K562 treated with DMSO at 1 percent for 4 hours (cell line): ENCODE data around the gene THYN1. TPM values are rescaled to one million over a fixed set of nuclear protein-coding genes. Genes with fewer than 3 reads are reported as not detected.

ENCODE experiments used
- total RNA-seq: library from RNA; unstranded; fragments of 300-600 nt; gene quantifications from 2 replicates; pipeline ENCODE4 v1.2.3, GENCODE V29; 2022; ENCODE audit not compliant: insufficient read depth

The THYN1 gene
- total RNA-seq: 50.2 and 59.1 TPM in 2 replicates

DNA sequence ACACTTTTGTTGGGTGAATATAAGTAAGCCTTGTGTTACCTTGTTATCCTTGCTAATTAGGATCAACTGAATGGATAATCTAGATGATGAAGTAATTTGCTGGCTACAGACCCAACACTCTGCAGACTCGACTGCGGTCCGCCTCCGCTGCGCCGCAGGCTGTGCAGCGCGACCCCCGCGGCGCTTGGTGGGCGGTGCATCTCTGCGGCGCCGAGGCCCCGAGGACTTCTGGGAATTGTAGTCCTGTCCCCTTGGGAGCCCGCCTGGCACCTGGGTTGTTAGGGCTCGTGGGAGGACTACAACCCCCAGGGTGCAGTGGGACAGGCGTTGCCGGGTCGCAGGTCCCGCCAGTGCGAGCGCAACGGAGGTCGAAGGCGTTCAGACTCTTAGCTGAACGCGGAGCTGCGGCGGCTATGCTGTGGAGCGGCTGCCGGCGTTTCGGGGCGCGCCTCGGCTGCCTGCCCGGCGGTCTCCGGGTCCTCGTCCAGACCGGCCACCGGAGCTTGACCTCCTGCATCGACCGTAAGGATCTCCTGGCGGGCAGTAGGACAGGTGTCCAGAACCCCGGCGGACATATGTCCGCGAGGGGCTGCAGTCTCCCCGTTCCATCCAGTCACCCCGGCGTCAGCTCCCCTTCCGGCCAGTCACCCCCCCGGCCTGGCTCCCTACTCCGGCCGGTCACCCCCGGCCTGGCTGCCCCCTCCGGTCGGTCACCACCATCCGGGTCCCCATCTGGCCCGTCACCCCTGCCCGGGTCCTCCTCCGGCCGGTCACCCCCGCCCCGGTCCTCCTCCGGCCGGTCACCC lies at the start of gene THYN1, which contains the start of gene ACAD8:
THYN1 (minus strand) TSS at position 165 of the 806 bp plus-strand sequence. CDS start 470 bp downstream, outside the sequence.
ACAD8 (plus strand) TSS at position 381 of the 806 bp plus-strand sequence; CDS start at position 414, 33 bp downstream.

DNA sequence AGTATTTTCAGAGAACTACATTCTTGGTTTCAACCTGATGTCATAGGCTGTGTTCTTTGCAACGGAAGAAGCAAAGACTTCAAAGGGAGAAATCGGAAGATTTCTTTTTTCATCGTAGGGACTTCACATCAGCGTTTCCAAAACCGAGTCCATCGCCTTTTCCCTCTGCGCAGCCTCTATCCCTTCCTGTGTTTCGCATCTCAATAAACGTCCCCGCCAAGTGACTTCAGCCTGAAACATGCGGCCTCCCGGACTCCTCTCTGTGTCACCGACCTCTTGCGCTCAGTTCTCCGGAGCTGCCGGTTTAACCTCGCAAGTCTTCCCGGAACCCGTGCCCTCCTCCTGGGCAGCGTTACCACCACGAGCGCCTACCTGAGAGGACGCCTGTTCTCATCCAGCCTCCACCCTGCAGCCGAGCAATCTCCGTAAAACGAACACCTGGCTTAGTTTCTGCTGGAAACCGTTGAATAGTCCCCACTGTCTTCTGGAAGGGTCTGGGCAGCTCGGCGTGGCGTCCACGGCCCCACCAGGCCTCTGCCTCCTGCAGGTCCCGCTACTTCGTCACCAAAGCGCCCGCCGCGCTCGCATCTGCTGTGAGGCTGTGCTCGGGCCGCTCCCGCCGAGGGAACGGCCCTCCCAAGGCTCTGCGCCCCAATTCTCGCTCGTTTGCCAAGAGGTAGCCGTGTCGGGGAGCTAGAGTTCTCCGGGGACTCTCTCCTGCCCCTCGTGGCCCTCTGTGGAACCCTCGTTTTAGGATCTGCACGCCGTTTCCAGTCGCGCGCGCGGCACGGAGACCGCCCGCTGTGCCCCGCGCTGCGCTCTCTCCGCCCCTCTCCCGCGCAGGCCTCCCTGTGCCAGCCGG lies 22.6 kb upstream of the THYN1 start, which contains the start of gene GLB1L3:
GLB1L3 (plus strand) TSS at position 846 of the 862 bp plus-strand sequence. CDS start 362 bp downstream, outside the sequence.

DNA sequence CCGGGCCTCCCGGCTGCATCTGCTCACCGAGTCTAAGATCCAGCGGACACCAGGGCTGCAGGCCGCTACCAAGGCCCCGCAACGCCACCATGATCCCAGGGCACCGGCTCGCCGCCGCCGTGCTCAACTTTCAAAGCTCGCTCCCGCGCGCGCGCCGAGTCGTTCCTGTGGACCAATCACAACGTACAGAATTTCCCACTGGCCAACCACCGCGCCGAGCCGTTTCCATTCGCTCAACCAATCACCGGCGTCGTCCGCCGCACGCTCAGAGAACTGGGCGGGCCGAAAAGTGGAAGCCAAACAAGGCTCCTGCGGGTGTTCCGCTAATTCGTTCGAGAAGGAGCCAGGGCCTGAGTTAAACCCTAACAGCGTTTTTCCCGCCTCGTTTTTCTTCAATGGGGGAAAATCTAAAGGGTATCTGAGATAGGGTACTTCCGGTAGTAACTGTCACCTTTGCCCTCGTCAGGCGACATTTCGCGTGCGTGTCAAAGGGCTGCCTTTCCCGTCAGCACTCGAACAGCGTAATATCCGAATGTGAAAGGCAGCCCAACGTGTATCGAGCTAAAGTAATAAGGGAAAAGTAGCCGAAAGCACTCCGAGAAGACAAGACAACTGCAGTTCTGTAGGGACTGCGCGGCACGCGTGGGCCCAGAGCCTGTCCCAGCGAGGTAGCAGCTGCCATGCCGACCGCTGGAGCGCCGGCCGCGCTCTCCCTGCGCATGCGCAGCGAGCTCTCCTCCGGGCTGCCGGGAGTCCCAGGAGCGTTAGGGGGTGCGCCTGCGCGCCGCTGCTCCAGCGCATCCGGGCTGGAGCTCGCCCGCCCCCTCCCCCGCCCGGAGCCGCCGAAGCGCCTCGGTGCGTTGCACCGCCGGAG lies 29.1 kb downstream of the THYN1 start, which contains the start of the genes NCAPD3 and VPS26B:
NCAPD3 (minus strand) TSS at position 132 of the 874 bp plus-strand sequence; CDS start at position 91, 41 bp downstream.
VPS26B (plus strand) TSS at position 836 of the 874 bp plus-strand sequence. CDS start 452 bp downstream, outside the sequence.

Other genes with a start within 250 kb of the THYN1 start
- gene JAM3, start 184.3 kb downstream of the THYN1 start, total RNA-seq: 0.28 and 0.50 TPM in 2 replicates
- gene NCAPD3, start 29.4 kb downstream of the THYN1 start, total RNA-seq: 35.9 and 39.1 TPM in 2 replicates
- gene VPS26B, start 28.7 kb downstream of the THYN1 start, total RNA-seq: 31.5 and 35.5 TPM in 2 replicates
- 13.7 and 18.7 TPM in 2 replicates for gene ACAD8, start 216 bp upstream of the THYN1 start, total RNA-seq
- not detected in 2 replicates for gene GLB1L3, start 23.0 kb upstream of the THYN1 start, total RNA-seq
- 9.7 and 12.7 TPM in 2 replicates for gene GLB1L2, start 78.6 kb upstream of the THYN1 start, total RNA-seq
- gene B3GAT1, start 158.9 kb upstream of the THYN1 start, total RNA-seq: 0.44 and 0.56 TPM in 2 replicates